ENCODE measurements around the gene AQP12A.
"Not testable (repeated sequence)": the region's sequence is repeated elsewhere in the genome, so short reads cannot be mapped to it uniquely, and the experiment has no call there.

Gene AQP12A

GRCh38 chr2:240689975-240690374 is 1.7 kb upstream of the AQP12A start:
- no peak for DNase-seq

- DNase-seq, result peak; percentile 64
These were observed 1.1 kb upstream of the AQP12A start for GRCh38 chr2:240690421-240691074.

- DNase-seq, result not testable (repeated sequence)
These were observed 615 bp upstream of the AQP12A start for GRCh38 chr2:240691075-240691427.

GRCh38 chr2:240692583-240693561 is 1.2 kb downstream of the AQP12A start:
- not testable (repeated sequence) for DNase-seq

GRCh38 chr2:240694304-240694703 is 2.6 kb downstream of the AQP12A start:
- DNase-seq, result not testable (repeated sequence)

GRCh38 chr2:240695593-240695992 is 3.9 kb downstream of the AQP12A start:
- not testable (repeated sequence) for DNase-seq

- DNase-seq, result not testable (repeated sequence)
These were observed 4.8 kb downstream of the AQP12A start for GRCh38 chr2:240696469-240696868.

- not testable (repeated sequence) for DNase-seq
These were observed 7.3 kb downstream of the AQP12A start for GRCh38 chr2:240698852-240699561.

- DNase-seq, result not testable (repeated sequence)
These were observed 8.2 kb downstream of the AQP12A start for GRCh38 chr2:240699835-240700234.

GRCh38 chr2:240700616-240701015 is 8.9 kb downstream of the AQP12A start:
- DNase-seq, result not testable (repeated sequence)

- DNase-seq, result no peak
These were observed 9.5 kb downstream of the AQP12A start for GRCh38 chr2:240701091-240701735.

- DNase-seq, result no peak
These were observed 10.3 kb downstream of the AQP12A start for GRCh38 chr2:240701736-240702639.

- no peak for DNase-seq
These were observed 11.0 kb downstream of the AQP12A start for GRCh38 chr2:240702640-240703011.

- no peak for DNase-seq
These were observed 12.0 kb downstream of the AQP12A start for GRCh38 chr2:240703417-240704341.

- no peak for DNase-seq
These were observed 13.0 kb downstream of the AQP12A start for GRCh38 chr2:240704651-240705050.

- no peak for DNase-seq
These were observed 13.6 kb downstream of the AQP12A start for GRCh38 chr2:240705204-240705791.

- no peak for DNase-seq
These were observed 15.5 kb downstream of the AQP12A start for GRCh38 chr2:240707043-240707756.

GRCh38 chr2:240707821-240708220 is 16.2 kb downstream of the AQP12A start:
- no peak for DNase-seq

GRCh38 chr2:240708457-240708856 is 16.8 kb downstream of the AQP12A start:
- no peak for DNase-seq

- no peak for DNase-seq
These were observed 19.6 kb downstream of the AQP12A start for GRCh38 chr2:240711296-240711695.

Measured in NCI-H1694 treated with DMSO at 0.1 percent for 48 hours (cell line).